Anterior cingulate cortex (tissue), 58 donors: ENCODE data around the gene ABCC4.

Source experiments
- DNase-seq, 58 donors: peaks; one replicate each; lab custom pipeline; 2025; lab: John Stamatoyannopoulos, UW

The ABCC4 gene

GRCh38 chr13:95301183-95301967 is at the start of gene ABCC4:
ABCC4 (minus strand) TSS chr13:95301451; CDS start chr13:95301314, 137 bp downstream.
- peak in 48 of 58 donors; percentile 3 to 76 (median 34) for DNase-seq

- DNase-seq, result no peak
These were observed 48.0 kb upstream of the ABCC4 start for GRCh38 chr13:95349267-95349666.

GRCh38 chr13:95343944-95344343 is 42.7 kb upstream of the ABCC4 start:
- no peak for DNase-seq

GRCh38 chr13:95341441-95341840 is 40.2 kb upstream of the ABCC4 start:
- no peak for DNase-seq

- DNase-seq, result peak in 1 of 58 donors; percentile 1
These were observed 37.7 kb upstream of the ABCC4 start for GRCh38 chr13:95338905-95339304.

- no peak for DNase-seq
These were observed 36.3 kb upstream of the ABCC4 start for GRCh38 chr13:95337597-95337996.

GRCh38 chr13:95335667-95336066 is 34.4 kb upstream of the ABCC4 start:
- DNase-seq, result no peak

- no peak for DNase-seq
These were observed 27.1 kb upstream of the ABCC4 start for GRCh38 chr13:95328386-95328785.

GRCh38 chr13:95327190-95327589 is 25.9 kb upstream of the ABCC4 start:
- no peak for DNase-seq

- DNase-seq, result no peak
These were observed 25.4 kb upstream of the ABCC4 start for GRCh38 chr13:95326695-95327094.

- no peak for DNase-seq
These were observed 24.2 kb upstream of the ABCC4 start for GRCh38 chr13:95325485-95325884.

GRCh38 chr13:95323930-95324662 is 22.8 kb upstream of the ABCC4 start:
- no peak for DNase-seq

- no peak for DNase-seq
These were observed 18.5 kb upstream of the ABCC4 start for GRCh38 chr13:95319551-95320274.

GRCh38 chr13:95317039-95317989 is 16.1 kb upstream of the ABCC4 start:
- no peak for DNase-seq

GRCh38 chr13:95315752-95316151 is 14.5 kb upstream of the ABCC4 start:
- DNase-seq, result no peak

GRCh38 chr13:95307507-95307906 is 6.3 kb upstream of the ABCC4 start:
- DNase-seq, result no peak

- DNase-seq, result no peak
These were observed 3.2 kb upstream of the ABCC4 start for GRCh38 chr13:95304453-95304852.

GRCh38 chr13:95301968-95302393 is 730 bp upstream of the ABCC4 start:
- DNase-seq, result no peak

GRCh38 chr13:95300625-95301182 is 547 bp downstream of the ABCC4 start:
- DNase-seq, result peak in 39 of 58 donors; percentile 1 to 58 (median 26)
